Adrenal gland (tissue), 5 donors: Measurements from ENCODE around the gene ANXA6.

Experiments used
- POLR2A ChIP-seq, 2 donors: fragments of 450-650 bp; IDR thresholded peaks; one replicate each; pipeline ENCODE4 v1.6.1; 2017; ENCODE audit warnings: antibody characterized with exemption in 2 of 2, mild to moderate bottlenecking in 2 of 2, moderate library complexity in 1 of 2
- TF ChIP-seq, protein P1 (sequence below), 6 experiments: fragments of 450-650 bp in 4 of 6; fragments of 200-600 bp in 2 of 6; sonication (generic) in 1 of 6; IDR thresholded peaks; 1 replicate in 5 of 6; 2 replicates in 1 of 6; pipeline versions ENCODE4 v1.5.1 to v1.8.0; 2016 to 2021; ENCODE audit warnings: antibody characterized with exemption in 6 of 6, mild to moderate bottlenecking in 2 of 6, moderate library complexity in 1 of 6
- donor health status: DM: no; HTN: no; CAD: no.

DNA sequence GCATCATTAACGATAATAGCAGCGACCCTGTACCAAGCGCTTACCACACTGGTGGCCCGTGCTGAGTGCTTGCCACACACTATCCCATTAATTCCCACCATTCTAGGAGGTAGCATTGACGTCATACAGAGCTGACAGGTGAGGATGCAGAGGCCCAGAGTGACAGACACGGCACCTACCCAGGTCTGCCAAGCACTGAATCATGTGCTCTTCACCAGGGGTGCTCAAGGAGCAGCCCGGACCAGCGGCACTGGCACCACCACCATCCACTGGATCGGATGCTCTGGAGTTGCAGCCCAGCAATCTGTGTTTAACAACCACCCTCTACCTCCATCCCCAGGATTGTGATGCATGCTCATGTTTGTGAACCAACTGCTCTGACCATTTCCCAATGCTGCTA, 80.2 kb downstream of the ANXA6 start:
- TF ChIP-seq, protein P1, sequence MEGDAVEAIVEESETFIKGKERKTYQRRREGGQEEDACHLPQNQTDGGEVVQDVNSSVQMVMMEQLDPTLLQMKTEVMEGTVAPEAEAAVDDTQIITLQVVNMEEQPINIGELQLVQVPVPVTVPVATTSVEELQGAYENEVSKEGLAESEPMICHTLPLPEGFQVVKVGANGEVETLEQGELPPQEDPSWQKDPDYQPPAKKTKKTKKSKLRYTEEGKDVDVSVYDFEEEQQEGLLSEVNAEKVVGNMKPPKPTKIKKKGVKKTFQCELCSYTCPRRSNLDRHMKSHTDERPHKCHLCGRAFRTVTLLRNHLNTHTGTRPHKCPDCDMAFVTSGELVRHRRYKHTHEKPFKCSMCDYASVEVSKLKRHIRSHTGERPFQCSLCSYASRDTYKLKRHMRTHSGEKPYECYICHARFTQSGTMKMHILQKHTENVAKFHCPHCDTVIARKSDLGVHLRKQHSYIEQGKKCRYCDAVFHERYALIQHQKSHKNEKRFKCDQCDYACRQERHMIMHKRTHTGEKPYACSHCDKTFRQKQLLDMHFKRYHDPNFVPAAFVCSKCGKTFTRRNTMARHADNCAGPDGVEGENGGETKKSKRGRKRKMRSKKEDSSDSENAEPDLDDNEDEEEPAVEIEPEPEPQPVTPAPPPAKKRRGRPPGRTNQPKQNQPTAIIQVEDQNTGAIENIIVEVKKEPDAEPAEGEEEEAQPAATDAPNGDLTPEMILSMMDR (IDR thresholded peaks at IDR 0.05), result no peak
- no peak for TF ChIP-seq POLR2A (IDR thresholded peaks at IDR 0.05)
